GM21825 (cell line): ENCODE data around the gene OGFR.

Experiments used
- ATAC-seq: cut with Tn5 transposase; IDR thresholded peaks from one replicate; pipeline ENCODE4 v1.9.1; 2021; ENCODE audit warnings: mild to moderate bottlenecking, moderate library complexity; ENCODE audit not compliant: unreplicated experiment

Gene OGFR

DNA sequence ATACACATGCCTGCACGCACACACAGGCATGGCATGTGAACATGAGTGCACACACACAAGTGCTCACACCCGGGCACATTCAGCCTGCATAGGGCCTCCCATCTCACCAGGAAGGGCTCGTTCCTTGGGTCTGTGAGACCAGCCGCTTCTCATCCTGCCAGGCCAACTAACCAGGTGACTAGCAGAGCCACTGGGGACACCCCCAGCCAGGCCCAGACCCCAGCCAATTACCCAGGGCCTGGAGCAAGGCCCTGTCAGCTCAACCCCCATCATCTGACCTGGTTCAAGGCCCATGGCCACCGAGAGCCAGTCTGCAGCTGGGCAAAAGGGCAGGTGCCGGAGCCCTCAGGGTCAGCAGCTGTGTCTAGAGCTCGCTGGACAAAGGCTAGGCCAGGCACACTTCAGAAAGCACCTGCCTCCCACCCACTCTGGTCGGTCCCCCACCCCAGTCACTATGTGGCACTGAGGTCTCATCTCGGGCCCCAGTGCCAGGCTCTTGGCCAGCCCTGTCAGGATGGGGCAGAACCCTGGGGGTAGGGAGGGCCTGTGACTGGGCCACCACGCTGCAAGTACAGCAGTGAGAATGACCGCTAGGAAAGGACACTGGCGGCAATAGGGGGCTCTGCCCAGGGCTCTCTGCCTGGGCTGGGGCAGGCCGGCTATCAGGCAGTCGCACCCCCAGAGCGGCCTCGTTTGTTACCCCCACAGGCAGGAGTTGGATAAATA lies 35.1 kb upstream of the OGFR start:
- ATAC-seq = no peak

DNA sequence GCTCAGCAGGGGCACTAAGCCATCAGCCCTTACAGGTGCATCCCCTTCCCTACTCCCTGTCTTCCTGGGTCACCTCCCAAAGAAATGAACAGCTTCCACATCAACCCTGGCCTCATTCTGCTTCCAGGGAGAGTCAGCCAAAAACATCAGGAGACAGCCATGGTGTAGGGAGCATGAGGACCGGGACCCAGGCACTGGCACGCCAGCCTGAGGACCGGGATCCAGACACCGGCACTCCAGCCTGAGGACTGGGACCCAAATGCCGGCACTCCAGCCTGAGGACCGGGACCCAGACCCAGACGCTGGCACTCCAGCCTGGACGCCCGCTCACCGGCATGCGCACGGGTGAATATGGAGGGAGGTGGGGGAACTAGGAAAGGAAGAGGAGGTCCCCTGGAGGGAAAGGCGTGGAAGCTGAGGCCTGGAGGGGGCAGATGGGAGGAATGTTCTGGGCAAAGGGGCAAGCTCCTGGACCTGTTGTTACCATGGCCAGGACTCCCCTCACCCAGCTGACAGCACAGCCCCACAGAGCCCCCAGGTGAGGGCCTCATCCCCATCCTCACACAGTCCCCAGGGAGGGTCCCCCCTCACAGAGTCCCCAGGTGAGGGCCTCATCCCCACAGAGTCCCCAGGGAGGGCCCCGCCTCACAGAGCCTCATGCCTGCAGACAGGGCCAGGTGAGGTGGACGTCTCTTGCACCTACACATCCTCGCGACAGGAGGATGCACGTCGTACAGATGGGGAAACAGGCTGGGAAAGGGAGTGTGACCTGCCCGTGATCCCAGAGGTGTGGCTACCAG lies 34.3 kb upstream of the OGFR start:
- ATAC-seq = no peak

GRCh38 chr20:62770916-62771315 lies 33.7 kb upstream of the OGFR start:
- no peak for ATAC-seq

GRCh38 chr20:62771396-62772102 lies 33.1 kb upstream of the OGFR start:
- no peak for ATAC-seq

DNA sequence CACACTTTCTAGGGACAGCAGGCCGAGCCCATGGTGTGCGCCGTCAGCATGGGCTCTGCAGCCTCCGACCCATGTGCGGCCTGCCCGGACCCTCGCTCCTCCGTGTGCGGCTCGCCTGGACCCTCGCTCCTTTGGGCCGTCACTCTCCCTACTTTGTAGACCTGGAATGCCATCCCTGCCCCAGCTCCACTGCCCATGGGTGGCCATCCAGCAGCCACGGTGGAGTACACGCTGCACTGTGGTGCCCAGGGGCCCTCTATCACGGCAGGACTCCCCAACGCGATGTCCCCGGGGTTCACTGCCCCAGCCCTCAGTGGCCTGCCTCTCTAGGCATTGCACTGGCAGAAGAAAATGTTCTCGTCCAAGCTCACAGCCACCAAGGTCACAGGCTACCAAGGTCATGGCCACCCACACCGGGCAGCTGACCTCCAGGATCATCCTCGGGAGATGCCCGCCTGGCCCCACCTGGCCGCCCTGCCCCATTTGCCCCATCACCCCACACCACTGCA lies 32.5 kb upstream of the OGFR start:
- ATAC-seq = no peak

DNA sequence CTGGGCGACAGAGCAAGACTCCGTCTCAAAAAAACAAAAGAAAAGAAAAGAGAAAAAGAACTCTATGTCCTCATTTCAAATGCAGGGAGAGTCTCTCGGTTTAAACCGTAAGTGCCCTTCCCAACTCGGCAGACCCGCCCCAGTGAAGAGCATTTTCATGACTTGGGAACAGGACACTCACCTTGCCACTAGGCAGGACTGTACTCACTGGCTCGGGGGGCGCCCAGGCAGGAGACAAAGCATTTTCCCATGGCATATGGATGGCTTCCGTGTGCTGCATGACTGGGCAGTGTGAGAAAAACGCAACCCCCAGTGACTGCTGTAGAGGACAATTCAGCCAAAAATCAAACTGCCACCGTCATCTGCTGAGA lies 32.0 kb upstream of the OGFR start:
- ATAC-seq = no peak

DNA sequence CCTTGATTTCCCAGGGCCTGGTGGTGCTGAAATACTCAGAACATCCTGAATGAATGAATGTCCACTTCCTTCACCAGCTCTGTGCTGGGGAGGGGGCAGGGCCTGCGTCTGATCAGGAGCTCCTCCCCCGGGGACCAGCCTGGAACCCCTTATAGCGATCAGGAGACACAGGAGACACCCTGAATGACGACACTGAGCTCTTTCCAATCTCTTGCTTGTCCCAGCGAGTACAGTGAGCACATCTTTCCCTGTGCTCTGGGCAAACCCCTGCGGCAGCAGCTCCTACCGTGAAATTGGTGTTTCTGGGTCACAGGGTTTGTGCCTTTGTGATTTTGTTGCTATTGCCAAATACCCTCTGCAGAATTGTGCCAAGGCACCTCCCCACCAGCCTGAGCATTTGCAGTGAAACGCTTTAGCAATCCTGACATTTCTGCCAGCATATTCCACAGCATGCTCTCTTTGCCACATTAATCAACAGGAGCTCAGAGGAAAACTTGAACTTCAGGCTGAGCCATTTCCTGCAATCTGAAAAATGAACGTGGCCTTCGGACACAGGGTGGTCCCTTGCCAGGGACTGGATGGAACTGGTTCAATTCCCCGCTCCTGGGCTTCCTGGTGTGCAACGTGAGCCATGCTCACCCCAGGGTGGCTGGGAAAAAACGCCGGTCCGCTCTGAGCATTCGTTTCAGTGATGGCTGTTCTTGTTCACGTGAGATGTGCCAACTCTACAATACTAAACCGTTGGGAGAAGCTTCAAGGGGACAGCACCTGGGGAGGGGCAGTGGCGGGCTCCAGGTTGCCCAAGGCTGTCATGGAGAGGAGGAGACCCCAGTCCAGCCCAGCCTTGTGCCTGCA lies 31.4 kb upstream of the OGFR start:
- ATAC-seq = no peak

- ATAC-seq = no peak
Measured at GRCh38 chr20:62773845-62774714, 30.6 kb upstream of the OGFR start.

- no peak for ATAC-seq
Measured at GRCh38 chr20:62774762-62775161, 29.9 kb upstream of the OGFR start.

- ATAC-seq = no peak
Measured at GRCh38 chr20:62775206-62775605, 29.4 kb upstream of the OGFR start.

- ATAC-seq = no peak
Measured at GRCh38 chr20:62776035-62776691, 28.5 kb upstream of the OGFR start.

DNA sequence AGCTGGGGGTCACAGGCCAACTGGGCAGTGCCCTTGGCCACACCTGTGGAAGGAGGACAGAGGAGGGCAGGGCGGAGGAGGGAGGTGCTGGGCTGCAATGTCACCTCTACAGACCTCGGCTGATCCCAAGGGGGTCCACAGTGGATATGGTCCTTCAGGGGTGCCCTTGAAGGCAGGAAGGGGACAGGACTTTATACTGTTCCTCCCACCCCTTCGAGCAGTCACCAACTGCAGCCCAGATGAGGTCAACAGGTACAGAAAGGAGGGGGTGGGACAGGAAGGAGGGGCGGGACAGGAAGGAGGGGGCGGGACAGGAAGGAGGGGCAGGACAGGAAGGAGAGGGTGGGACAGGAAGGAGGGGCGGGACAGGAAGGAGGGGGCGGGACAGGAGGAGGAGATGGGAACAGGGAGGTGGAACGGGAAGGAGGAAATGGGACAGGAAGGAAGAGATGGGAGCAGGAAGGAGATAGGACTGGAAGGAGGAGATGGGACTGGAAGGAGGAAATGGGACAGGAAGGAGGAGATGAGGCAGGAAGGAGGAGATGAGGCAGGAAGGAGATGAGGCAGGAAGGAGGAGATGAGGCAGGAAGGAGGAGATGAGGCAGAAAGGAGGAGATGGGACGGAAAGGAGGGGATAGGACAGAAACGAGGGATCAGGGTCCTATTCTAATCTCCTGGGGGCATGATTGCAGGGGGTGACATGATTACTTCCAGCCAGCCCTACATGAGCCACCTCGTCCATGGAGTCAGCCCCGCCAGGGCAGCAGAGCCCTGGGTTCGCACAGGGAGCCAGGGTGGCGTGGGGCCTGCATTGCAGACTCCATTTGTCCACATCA lies 27.7 kb upstream of the OGFR start:
- ATAC-seq = no peak

- ATAC-seq = no peak
Measured at GRCh38 chr20:62777528-62777830, 27.2 kb upstream of the OGFR start.

DNA sequence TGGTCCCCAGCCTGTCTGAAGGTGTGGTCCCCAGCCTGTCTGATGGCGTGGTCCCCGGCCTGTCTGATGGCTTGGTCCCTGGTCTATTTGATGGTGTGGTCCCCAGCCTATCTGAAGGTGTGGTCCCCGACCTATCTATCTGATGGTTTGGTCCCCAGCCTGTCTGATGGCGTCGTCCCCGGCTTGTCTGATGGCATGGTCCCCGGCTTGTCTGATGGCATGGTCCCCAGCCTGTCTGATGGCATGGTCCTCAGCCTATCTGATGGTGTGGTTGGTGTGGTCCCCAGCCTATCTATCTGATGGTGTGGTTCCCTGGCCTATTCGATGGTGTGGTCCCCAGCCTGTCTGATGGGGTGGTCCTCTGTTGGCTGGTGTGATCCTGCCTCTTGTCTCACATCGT lies 26.6 kb upstream of the OGFR start:
- ATAC-seq = no peak

DNA sequence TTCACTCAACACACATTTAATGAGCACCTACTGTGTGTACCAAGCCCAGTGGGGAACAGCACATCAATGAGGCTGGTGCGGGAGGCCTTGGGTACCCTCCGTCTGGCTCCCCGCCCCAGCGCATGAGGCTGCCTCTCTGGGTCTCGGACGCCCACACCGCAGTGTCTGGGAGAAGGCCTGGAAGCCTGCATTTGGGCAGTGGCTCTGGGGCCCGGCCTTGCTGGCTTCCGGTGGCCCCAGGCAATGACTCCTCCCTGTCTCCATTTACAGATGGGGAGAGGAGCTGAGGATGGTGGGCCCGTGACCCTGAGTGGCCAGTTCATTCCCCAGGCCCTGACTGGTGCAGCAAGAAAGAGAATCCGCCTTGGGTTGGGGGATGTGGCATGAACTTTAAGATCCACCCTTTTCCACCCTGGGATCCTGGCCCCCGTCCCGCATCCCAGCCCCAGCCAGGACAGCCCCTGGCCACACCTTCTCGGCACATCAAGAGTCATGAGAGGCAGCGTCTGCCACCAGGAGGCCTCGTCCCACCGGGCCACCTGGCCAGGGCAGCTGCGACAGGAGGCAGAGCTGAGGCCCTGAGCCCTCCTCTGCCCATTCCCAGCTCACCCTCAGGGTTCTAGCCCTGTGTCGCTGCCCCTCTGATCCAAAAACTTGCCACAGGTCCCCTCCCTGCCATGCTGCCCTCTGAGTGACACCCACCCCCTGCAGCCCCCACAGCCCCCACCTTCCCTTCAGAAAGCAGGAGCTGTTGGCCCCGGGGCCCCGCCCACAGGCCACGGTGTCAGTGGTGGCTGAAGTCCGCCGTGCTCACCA lies 25.8 kb upstream of the OGFR start:
- ATAC-seq = no peak

DNA sequence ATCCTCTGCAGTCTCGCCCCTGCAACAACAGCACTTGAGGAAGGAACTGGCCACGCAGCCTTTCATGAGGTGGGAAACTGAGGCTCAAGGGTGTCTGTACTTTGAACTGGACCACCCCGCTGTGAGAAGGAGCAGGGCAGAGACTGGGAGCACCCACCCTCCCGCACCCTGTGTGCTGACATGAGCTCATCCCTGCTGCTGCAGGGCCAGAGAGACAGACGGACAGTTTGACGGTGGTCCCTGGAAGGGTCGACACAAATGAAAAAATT lies 25.3 kb upstream of the OGFR start:
- no peak for ATAC-seq

- no peak for ATAC-seq
Measured at GRCh38 chr20:62780204-62780603, 24.4 kb upstream of the OGFR start.

DNA sequence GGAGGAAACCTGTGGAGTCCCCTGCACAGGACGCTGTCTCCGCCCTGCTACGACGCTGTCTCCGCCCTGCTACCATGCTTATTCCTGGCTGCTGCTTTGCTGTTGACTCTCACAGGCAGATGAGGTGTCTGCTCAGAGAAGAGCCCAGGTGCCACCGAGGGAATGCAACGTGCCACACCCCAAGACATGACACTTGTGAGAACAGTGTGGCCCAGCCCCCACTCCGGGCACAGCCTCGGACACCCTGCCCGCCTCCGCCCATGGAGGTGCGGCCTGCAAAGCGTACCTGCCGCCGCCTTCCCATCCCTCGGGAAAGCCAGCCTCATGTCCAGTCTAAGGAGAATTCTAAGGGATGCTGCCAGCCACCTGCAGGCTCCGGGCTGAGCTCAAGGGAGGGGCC lies 23.9 kb upstream of the OGFR start:
- no peak for ATAC-seq
